ENCODE data around the gene TXNRD2. TPM values are rescaled to one million over a fixed set of nuclear protein-coding genes. Genes with fewer than 3 reads are reported as not detected.

Gene TXNRD2
- total RNA-seq, 1 experiment from 2014 or later: 29.5 TPM

GRCh38 chr22:19876941-19877625 lies 64.5 kb downstream of the TXNRD2 start:
- no TSS peak for BruUV-seq (replicated peaks)
- CTCF ChIA-PET: interaction anchor here (1.3 kb wide), 1 partner anchor 10 kb away, joined by 3 read pairs; no protein-coding TSS in a partner anchor
- Histone ChIP-seq H3K9me3 (ENCODE audit: control insufficient read depth, insufficient read depth, low read depth, low read length) (no peaks in the 10 kb centered on the region), H3K27ac (ENCODE audit: low read length) (peak overlapping the region; percentile 79), H3K27me3 (ENCODE audit: control insufficient read depth, insufficient read depth, low read length) (no peaks in the 10 kb centered on the region), H3K36me3 (ENCODE audit: control insufficient read depth, insufficient read depth, low read length) (no peaks in the 10 kb centered on the region), H3K4me1 (ENCODE audit: control insufficient read depth, insufficient read depth, low read length) (peaks cover 88% of the 10 kb centered on the region), H3K4me3 (ENCODE audit: low read depth in 2 of 2, low read length in 2 of 2) (no peak overlapping the region)
- intact Hi-C loops (cut with micrococcal nuclease; ENCODE audit: unreplicated experiment) (no loop called here), in situ Hi-C loops (cut with HindIII; ENCODE audit: low pct_unique_long_range_greater_than_20kb, low sequenced_read_pairs) (no loop called here)
- TF ChIP-seq CTCF (IDR thresholded peaks at IDR 0.05): no peak
- TF ChIP-seq REST (IDR thresholded peaks at IDR 0.05; ENCODE audit: insufficient read depth in 1 of 2, low read depth in 2 of 2, low read length in 1 of 2): no peak
- TF ChIP-seq TCF7L2 (IDR thresholded peaks at IDR 0.05; ENCODE audit: low read depth, low read length): no peak
- no peak for TF ChIP-seq POLR2AphosphoS5 (IDR thresholded peaks at IDR 0.05; ENCODE audit: low read depth, low read length)
- TF ChIP-seq SIN3A (IDR thresholded peaks at IDR 0.05; ENCODE audit: borderline replicate concordance, insufficient read depth, low read depth, low read length): no peak
- POLR2A ChIA-PET: no interaction called here
- DNase-seq (ENCODE audit: low read depth, low spot score) (no peak), ATAC-seq (no peak)

GRCh38 chr22:19876314-19876940 lies 65.2 kb downstream of the TXNRD2 start:
- Histone ChIP-seq H3K27me3 (ENCODE audit: control insufficient read depth, insufficient read depth, low read length) (no peaks in the 10 kb centered on the region), H3K9me3 (ENCODE audit: control insufficient read depth, insufficient read depth, low read depth, low read length) (no peaks in the 10 kb centered on the region), H3K4me3 (ENCODE audit: low read depth in 2 of 2, low read length in 2 of 2) (no peak overlapping the region), H3K4me1 (ENCODE audit: control insufficient read depth, insufficient read depth, low read length) (peaks cover 82% of the 10 kb centered on the region), H3K36me3 (ENCODE audit: control insufficient read depth, insufficient read depth, low read length) (no peaks in the 10 kb centered on the region), H3K27ac (ENCODE audit: low read length) (peak overlapping the region; percentile 69)
- no TSS peak for BruUV-seq (replicated peaks)
- CTCF ChIA-PET: interaction anchor here (1.3 kb wide), 1 partner anchor 10 kb away, joined by 3 read pairs; no protein-coding TSS in a partner anchor
- no peak for DNase-seq (ENCODE audit: low read depth, low spot score)
- in situ Hi-C loops (cut with HindIII; ENCODE audit: low pct_unique_long_range_greater_than_20kb, low sequenced_read_pairs): no loop called here
- no peak for TF ChIP-seq POLR2AphosphoS5 (IDR thresholded peaks at IDR 0.05; ENCODE audit: low read depth, low read length)
- TF ChIP-seq SIN3A (IDR thresholded peaks at IDR 0.05; ENCODE audit: borderline replicate concordance, insufficient read depth, low read depth, low read length): no peak
- no peak for TF ChIP-seq TCF7L2 (IDR thresholded peaks at IDR 0.05; ENCODE audit: low read depth, low read length)
- no peak for TF ChIP-seq REST (IDR thresholded peaks at IDR 0.05; ENCODE audit: insufficient read depth in 1 of 2, low read depth in 2 of 2, low read length in 1 of 2)
- no peak for TF ChIP-seq CTCF (IDR thresholded peaks at IDR 0.05)
- peak; percentile 23; the same call in 1 of the 2 replicates for ATAC-seq
- intact Hi-C loops (cut with micrococcal nuclease; ENCODE audit: unreplicated experiment): no loop called here
- POLR2A ChIA-PET: no interaction called here

Measured in Panc1 (cell line).